ENCODE measurements around the gene KCNAB1. TPM values are rescaled to one million over a fixed set of nuclear protein-coding genes. Genes with fewer than 3 reads are reported as not detected.

The KCNAB1 gene
- total RNA-seq, 1 donor from 2014 or later = not detected

DNA sequence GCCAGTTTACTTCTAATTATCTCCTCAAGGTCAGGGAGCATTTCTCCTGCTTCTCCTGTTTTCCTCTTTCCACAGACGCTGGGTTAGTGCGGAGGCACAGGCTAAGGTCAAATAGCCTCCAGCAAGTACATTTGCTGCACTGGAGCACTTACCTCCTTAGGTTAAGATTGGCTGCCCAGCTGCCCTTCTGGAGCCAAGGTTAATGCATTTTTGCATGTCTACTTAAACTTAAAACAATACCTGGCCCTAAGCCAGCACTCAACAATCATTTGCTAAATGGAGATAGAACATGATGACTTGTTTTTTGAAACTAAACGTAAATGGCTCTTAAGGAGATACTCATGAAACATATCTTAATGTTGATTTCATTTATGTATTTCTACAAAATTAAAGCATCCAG lies 351.1 kb downstream of the KCNAB1 start:
- peaks cover 18% of the 10 kb centered on the region for H3K27me3 Mint-ChIP-seq

DNA sequence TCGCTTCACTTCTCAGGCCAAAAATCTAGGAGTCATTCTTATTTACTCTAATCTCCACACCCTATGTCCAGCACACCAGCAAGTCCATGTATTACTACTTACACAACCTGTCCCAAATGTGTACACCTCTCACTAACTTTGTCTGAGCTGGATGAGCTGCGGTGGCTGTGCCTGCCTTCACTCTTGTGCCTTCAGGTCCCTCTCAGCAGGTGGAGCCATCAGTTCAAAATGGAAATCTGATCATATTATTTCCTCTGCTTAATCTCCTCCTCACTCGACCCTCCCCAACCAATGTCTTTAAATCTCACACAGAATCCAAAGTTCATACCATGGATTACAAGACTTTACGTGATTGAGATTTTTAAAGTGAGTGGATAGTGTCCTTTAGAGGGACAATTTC lies 351.8 kb downstream of the KCNAB1 start:
- intact Hi-C loops (cut with micrococcal nuclease) = loop anchor here (1.0 to 2.0 kb wide), 2 partner anchors 37 to 69 kb away; no protein-coding TSS in a partner anchor
- Mint-ChIP-seq H3K4me3 (no peak overlapping the region), H3K27me3 (peaks cover 18% of the 10 kb centered on the region), H3K9me3 (no peaks in the 10 kb centered on the region), H3K4me1 (no peaks in the 10 kb centered on the region), H3K27ac (no peak overlapping the region), H3K36me3 (ENCODE audit: low read depth) (no peaks in the 10 kb centered on the region)
- no peak for ATAC-seq (ENCODE audit: low read depth)
- CTCF ChIA-PET = interaction anchor here (4.3 kb wide), 1 partner anchor 37 kb away, joined by 30 read pairs; no protein-coding TSS in a partner anchor
- POLR2A ChIA-PET = no interaction called here
- DNase-seq = no peak
- TF ChIP-seq, protein P1, sequence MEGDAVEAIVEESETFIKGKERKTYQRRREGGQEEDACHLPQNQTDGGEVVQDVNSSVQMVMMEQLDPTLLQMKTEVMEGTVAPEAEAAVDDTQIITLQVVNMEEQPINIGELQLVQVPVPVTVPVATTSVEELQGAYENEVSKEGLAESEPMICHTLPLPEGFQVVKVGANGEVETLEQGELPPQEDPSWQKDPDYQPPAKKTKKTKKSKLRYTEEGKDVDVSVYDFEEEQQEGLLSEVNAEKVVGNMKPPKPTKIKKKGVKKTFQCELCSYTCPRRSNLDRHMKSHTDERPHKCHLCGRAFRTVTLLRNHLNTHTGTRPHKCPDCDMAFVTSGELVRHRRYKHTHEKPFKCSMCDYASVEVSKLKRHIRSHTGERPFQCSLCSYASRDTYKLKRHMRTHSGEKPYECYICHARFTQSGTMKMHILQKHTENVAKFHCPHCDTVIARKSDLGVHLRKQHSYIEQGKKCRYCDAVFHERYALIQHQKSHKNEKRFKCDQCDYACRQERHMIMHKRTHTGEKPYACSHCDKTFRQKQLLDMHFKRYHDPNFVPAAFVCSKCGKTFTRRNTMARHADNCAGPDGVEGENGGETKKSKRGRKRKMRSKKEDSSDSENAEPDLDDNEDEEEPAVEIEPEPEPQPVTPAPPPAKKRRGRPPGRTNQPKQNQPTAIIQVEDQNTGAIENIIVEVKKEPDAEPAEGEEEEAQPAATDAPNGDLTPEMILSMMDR (IDR thresholded peaks at IDR 0.05) = no peak

More for the DNA sequence above, 351.1 kb downstream of the KCNAB1 start:
- no peak for DNase-seq
- ATAC-seq (ENCODE audit: low read depth) = no peak
- H3K36me3 Mint-ChIP-seq (ENCODE audit: low read depth) = no peaks in the 10 kb centered on the region
- ChIA-PET CTCF (interaction anchor here (4.3 kb wide), 1 partner anchor 38 kb away, joined by 30 read pairs; no protein-coding TSS in a partner anchor), POLR2A (no interaction called here)
- no peak overlapping the region for H3K27ac Mint-ChIP-seq
- H3K4me3 Mint-ChIP-seq = no peak overlapping the region
- no peaks in the 10 kb centered on the region for H3K9me3 Mint-ChIP-seq
- no peaks in the 10 kb centered on the region for H3K4me1 Mint-ChIP-seq
- TF ChIP-seq, protein P1 (IDR thresholded peaks at IDR 0.05) = no peak
- intact Hi-C loops (cut with micrococcal nuclease) = no loop called here

DNA sequence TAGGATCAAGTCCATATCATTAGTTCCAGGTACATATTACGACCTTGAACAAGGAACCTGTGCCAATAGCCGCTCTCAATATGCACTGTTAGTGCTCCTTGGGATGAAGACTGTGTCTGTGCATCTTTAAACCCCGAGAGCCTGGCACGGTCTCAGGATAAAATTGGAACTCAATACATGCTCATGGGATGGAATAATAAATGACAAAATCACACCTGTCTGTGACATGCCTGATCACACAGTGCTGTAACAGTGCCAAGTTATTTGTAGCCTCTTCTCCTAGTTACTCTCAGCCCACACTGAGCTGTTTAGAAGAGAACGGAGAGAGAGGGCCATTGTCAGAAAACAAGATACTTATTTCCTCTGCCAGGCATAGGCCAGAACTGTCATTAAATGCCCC lies 352.3 kb downstream of the KCNAB1 start:
- no peak for DNase-seq
- TF ChIP-seq, protein P1 (IDR thresholded peaks at IDR 0.05) = no peak
- no peaks in the 10 kb centered on the region for H3K36me3 Mint-ChIP-seq (ENCODE audit: low read depth)
- H3K4me3 Mint-ChIP-seq = no peak overlapping the region
- intact Hi-C loops (cut with micrococcal nuclease) = loop anchor here (1.0 to 2.0 kb wide), 2 partner anchors 37 to 68 kb away; no protein-coding TSS in a partner anchor
- ChIA-PET CTCF (interaction anchor here (0.6 to 4.3 kb wide), 2 partner anchors 10 to 36 kb away, joined by 3 to 30 read pairs; no protein-coding TSS in a partner anchor), POLR2A (no interaction called here)
- no peaks in the 10 kb centered on the region for H3K9me3 Mint-ChIP-seq
- H3K4me1 Mint-ChIP-seq = no peaks in the 10 kb centered on the region
- no peak for ATAC-seq (ENCODE audit: low read depth)
- H3K27me3 Mint-ChIP-seq = peaks cover 18% of the 10 kb centered on the region
- no peak overlapping the region for H3K27ac Mint-ChIP-seq

DNA sequence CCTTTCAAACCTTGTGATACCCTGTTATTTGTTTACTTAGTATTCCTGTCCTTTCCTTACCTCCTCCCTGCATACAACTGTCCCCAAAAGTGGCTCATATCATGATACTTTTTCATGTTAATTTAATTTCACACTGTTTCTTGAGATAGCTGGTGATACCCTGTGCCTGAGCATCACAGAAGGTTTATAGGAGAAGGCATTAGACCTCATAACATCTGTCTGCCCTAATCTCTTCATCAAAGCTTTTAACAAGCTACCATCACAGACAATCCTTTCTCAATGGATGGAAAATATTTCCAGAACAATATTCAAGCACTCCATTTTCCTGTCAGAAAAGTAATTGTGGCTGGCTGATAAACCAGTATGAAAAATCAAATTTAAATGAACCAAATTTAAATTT lies 353.0 kb downstream of the KCNAB1 start:
- Mint-ChIP-seq H3K36me3 (ENCODE audit: low read depth) (no peaks in the 10 kb centered on the region), H3K4me1 (no peaks in the 10 kb centered on the region), H3K4me3 (no peak overlapping the region), H3K27ac (no peak overlapping the region), H3K9me3 (no peaks in the 10 kb centered on the region), H3K27me3 (peaks cover 18% of the 10 kb centered on the region)
- TF ChIP-seq, protein P1 (IDR thresholded peaks at IDR 0.05) = no peak
- DNase-seq (no peak), ATAC-seq (ENCODE audit: low read depth) (no peak)
- ChIA-PET POLR2A (no interaction called here), CTCF (interaction anchor here (0.6 to 4.3 kb wide), 2 partner anchors 10 to 36 kb away, joined by 3 to 30 read pairs; no protein-coding TSS in a partner anchor)
- intact Hi-C loops (cut with micrococcal nuclease) = loop anchor here (2.0 kb wide), 1 partner anchor 67 kb away; no protein-coding TSS in a partner anchor

DNA sequence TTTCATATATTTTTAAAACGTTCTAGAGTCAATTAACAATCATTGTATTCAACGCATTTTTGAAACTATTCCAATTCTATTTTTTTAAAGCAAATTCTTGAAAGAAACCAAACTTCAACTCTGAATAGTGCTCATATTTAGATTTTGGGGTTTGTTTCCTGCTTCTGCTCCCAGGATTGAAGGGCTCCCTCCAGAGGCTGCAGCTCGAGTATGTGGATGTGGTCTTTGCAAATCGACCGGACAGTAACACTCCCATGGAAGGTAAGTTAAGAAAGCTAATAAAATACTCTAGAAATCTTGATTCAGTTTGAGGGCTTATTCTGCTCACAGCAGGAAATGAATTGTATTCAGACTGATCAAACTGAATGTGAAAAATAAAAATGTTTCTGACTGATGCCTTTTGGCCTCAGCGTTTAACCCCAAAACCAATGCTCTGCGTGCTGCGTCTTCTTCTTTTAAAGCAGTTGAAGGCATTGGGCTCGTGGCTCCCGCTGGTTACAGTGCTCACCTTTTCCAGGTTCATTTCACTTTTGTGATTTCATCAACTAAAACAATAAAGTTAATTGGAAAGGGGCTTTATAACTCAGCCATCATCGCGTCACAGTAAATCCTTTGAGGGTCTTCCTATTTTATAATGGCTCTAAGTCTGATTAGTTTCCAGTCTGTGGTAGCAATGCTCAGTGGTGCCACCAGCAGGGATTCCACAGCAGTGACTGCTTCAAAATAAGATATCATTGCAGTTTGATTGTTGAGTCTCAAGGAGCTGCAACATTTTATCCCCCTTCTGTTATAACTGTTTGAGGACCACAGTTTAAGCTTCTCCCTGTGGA lies 354.4 kb downstream of the KCNAB1 start:
- Mint-ChIP-seq H3K27ac (no peak overlapping the region), H3K4me3 (no peak overlapping the region), H3K9me3 (no peaks in the 10 kb centered on the region), H3K4me1 (no peaks in the 10 kb centered on the region), H3K27me3 (peaks cover 24% of the 10 kb centered on the region), H3K36me3 (ENCODE audit: low read depth) (no peaks in the 10 kb centered on the region)
- CTCF ChIA-PET = interaction anchor here (4.3 kb wide), 1 partner anchor 34 kb away, joined by 30 read pairs; no protein-coding TSS in a partner anchor
- ATAC-seq (ENCODE audit: low read depth) (no peak), DNase-seq (no peak)
- TF ChIP-seq, protein P1 (IDR thresholded peaks at IDR 0.05) = no peak
- POLR2A ChIA-PET = no interaction called here
- intact Hi-C loops (cut with micrococcal nuclease) = no loop called here

All from activated B cell treated with CpG ODN at 0.5 μM for 24 hours (primary cell).